Measurements from ENCODE around the gene EBPL.
A peak's percentile ranks its signal among the peaks of the same experiment; 100 is the strongest.
"Not testable (repeated sequence)": the region's sequence is repeated elsewhere in the genome, so short reads cannot be mapped to it uniquely, and the experiment has no call there.

Gene EBPL

DNA sequence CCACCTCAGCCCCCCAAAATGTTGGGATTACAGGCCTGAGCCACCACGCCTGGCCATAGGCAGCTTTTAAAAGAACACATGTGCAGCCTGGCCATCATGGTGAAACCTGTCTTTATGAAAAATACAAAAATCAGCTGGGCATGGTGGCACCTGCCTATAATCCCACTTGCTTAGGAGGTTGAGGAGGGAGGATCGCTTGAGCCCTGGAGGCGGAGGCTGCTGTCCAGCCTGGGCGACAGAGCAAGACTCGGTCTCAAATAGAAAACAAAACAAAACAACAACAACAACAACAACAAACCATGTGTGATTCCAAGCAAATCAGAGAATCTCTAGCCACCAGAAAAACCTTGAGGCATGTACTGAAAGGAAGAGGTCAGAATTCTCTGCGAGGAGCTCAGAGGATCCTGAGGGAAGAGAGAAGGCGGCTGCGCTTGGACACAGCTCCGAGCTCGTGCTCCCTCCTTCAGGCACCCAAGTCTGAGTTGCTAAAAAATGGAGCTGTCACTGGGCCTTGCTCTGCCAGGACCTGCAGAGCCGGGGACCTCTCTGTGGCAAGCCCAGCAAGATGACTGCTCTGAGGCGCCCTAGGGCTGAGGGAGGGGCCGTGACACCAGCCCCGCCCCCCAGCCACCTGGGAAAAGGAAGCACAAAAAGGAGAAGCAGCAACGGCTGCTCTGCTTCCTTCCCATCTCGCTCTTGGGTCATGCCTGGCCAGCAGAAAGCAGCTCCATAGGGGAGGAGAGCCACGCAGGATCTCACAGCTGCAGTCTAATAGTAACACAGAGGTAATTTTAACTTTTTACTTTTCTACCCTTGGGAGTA, 63.2 kb downstream of the EBPL start, which contains the start of gene ARL11:
Gene ARL11 (plus strand): TSS at position 677 of the 822 bp plus-strand sequence. CDS start 1,941 bp downstream, outside the sequence.
- FAIRE-seq (peak; percentile 35), DNase-seq (ENCODE audit: insufficient read length, low spot score) (peak; percentile 76)
- TF ChIP-seq SPI1 (IDR thresholded peaks at IDR 0.05; ENCODE audit: low read depth, low read length), result peak; percentile 59; the same call in 1 of the 2 replicates
- no peak for TF ChIP-seq POU2F2 (IDR thresholded peaks at IDR 0.05; ENCODE audit: low read depth, low read length)
- TF ChIP-seq TAF1 (IDR thresholded peaks at IDR 0.05; ENCODE audit: low read depth, low read length), result peak; percentile 59; the same call in 1 of the 2 replicates
- no peak for TF ChIP-seq PAX5 (IDR thresholded peaks at IDR 0.05; ENCODE audit: insufficient read depth, low read length, severe bottlenecking)
- peak; percentile 75 for TF ChIP-seq POLR2A (IDR thresholded peaks at IDR 0.05; ENCODE audit: low read depth, low read length)
- peak; percentile 56; the same call in 1 of the 2 replicates for TF ChIP-seq POLR2AphosphoS5 (IDR thresholded peaks at IDR 0.05; ENCODE audit: low read depth, low read length)

DNA sequence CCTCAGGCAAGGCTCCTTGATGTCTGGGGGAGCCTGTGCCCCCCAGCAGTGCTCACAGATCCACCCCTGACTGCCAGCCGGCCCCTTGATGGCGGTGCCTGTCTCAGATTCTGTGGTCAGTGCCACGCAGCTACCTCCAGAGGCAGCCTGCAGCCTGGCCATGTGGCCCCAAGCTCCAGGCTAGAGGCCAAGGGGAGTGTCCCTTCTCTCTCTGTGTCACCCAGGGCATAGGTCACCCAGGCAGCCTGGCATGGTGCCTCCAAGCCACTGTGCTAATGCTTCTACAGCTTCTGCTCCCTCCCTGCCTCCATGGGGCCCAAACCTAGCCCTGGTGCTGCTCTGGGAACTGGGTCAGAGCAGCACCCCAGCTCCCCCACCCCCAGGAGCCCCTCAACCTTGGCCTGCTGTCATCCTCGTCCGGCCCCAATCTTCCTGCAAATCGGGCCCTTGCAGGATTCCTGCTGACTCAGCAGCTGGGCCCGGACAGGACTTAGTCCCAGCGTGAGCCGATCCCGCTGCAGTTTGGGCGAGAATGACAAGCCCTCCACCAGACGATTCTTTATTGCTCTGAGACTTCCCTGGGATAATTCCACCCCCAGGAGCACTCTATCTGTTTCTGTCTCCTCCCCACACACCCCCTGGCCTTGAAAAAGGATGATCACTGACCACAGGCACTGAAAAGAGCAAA, 65.8 kb downstream of the EBPL start:
- TF ChIP-seq TAF1 (IDR thresholded peaks at IDR 0.05; ENCODE audit: low read depth, low read length), result no peak
- no peak for TF ChIP-seq POLR2A (IDR thresholded peaks at IDR 0.05; ENCODE audit: low read depth, low read length)
- no peak for TF ChIP-seq PAX5 (IDR thresholded peaks at IDR 0.05; ENCODE audit: insufficient read depth, low read length, severe bottlenecking)
- TF ChIP-seq SPI1 (IDR thresholded peaks at IDR 0.05; ENCODE audit: low read depth, low read length), result no peak
- TF ChIP-seq POLR2AphosphoS5 (IDR thresholded peaks at IDR 0.05; ENCODE audit: low read depth, low read length), result no peak
- TF ChIP-seq POU2F2 (IDR thresholded peaks at IDR 0.05; ENCODE audit: low read depth, low read length), result no peak
- FAIRE-seq (no peak), DNase-seq (ENCODE audit: insufficient read length, low spot score) (no peak)

- no peak for FAIRE-seq
- no peak for DNase-seq (ENCODE audit: insufficient read length, low spot score)
- TF ChIP-seq SPI1 (IDR thresholded peaks at IDR 0.05; ENCODE audit: low read depth, low read length), result no peak
- no peak for TF ChIP-seq POLR2AphosphoS5 (IDR thresholded peaks at IDR 0.05; ENCODE audit: low read depth, low read length)
- no peak for TF ChIP-seq POU2F2 (IDR thresholded peaks at IDR 0.05; ENCODE audit: low read depth, low read length)
- TF ChIP-seq PAX5 (IDR thresholded peaks at IDR 0.05; ENCODE audit: insufficient read depth, low read length, severe bottlenecking), result no peak
- no peak for TF ChIP-seq POLR2A (IDR thresholded peaks at IDR 0.05; ENCODE audit: low read depth, low read length)
- TF ChIP-seq TAF1 (IDR thresholded peaks at IDR 0.05; ENCODE audit: low read depth, low read length), result no peak
Measured at GRCh38 chr13:49624229-49624628, 67.1 kb downstream of the EBPL start.

- FAIRE-seq (no peak), DNase-seq (ENCODE audit: insufficient read length, low spot score) (no peak)
- TF ChIP-seq SPI1 (IDR thresholded peaks at IDR 0.05; ENCODE audit: low read depth, low read length) (no peak), TAF1 (IDR thresholded peaks at IDR 0.05; ENCODE audit: low read depth, low read length) (no peak), POU2F2 (IDR thresholded peaks at IDR 0.05; ENCODE audit: low read depth, low read length) (no peak), PAX5 (IDR thresholded peaks at IDR 0.05; ENCODE audit: insufficient read depth, low read length, severe bottlenecking) (no peak), POLR2A (IDR thresholded peaks at IDR 0.05; ENCODE audit: low read depth, low read length) (no peak), POLR2AphosphoS5 (IDR thresholded peaks at IDR 0.05; ENCODE audit: low read depth, low read length) (no peak)
Measured at GRCh38 chr13:49622174-49622946, 68.9 kb downstream of the EBPL start.

GRCh38 chr13:49620170-49620621, 71.1 kb downstream of the EBPL start:
- TF ChIP-seq PAX5 (IDR thresholded peaks at IDR 0.05; ENCODE audit: insufficient read depth, low read length, severe bottlenecking) (no peak), TAF1 (IDR thresholded peaks at IDR 0.05; ENCODE audit: low read depth, low read length) (no peak), POLR2AphosphoS5 (IDR thresholded peaks at IDR 0.05; ENCODE audit: low read depth, low read length) (no peak), POU2F2 (IDR thresholded peaks at IDR 0.05; ENCODE audit: low read depth, low read length) (no peak), SPI1 (IDR thresholded peaks at IDR 0.05; ENCODE audit: low read depth, low read length) (no peak), POLR2A (IDR thresholded peaks at IDR 0.05; ENCODE audit: low read depth, low read length) (no peak)
- FAIRE-seq (no peak), DNase-seq (ENCODE audit: insufficient read length, low spot score) (no peak)

GRCh38 chr13:49616676-49617065, 74.6 kb downstream of the EBPL start:
- no peak for TF ChIP-seq TAF1 (IDR thresholded peaks at IDR 0.05; ENCODE audit: low read depth, low read length)
- no peak for TF ChIP-seq POU2F2 (IDR thresholded peaks at IDR 0.05; ENCODE audit: low read depth, low read length)
- TF ChIP-seq POLR2AphosphoS5 (IDR thresholded peaks at IDR 0.05; ENCODE audit: low read depth, low read length), result no peak
- no peak for TF ChIP-seq PAX5 (IDR thresholded peaks at IDR 0.05; ENCODE audit: insufficient read depth, low read length, severe bottlenecking)
- no peak for TF ChIP-seq SPI1 (IDR thresholded peaks at IDR 0.05; ENCODE audit: low read depth, low read length)
- no peak for TF ChIP-seq POLR2A (IDR thresholded peaks at IDR 0.05; ENCODE audit: low read depth, low read length)
- DNase-seq (ENCODE audit: insufficient read length, low spot score) (no peak), FAIRE-seq (no peak)

DNA sequence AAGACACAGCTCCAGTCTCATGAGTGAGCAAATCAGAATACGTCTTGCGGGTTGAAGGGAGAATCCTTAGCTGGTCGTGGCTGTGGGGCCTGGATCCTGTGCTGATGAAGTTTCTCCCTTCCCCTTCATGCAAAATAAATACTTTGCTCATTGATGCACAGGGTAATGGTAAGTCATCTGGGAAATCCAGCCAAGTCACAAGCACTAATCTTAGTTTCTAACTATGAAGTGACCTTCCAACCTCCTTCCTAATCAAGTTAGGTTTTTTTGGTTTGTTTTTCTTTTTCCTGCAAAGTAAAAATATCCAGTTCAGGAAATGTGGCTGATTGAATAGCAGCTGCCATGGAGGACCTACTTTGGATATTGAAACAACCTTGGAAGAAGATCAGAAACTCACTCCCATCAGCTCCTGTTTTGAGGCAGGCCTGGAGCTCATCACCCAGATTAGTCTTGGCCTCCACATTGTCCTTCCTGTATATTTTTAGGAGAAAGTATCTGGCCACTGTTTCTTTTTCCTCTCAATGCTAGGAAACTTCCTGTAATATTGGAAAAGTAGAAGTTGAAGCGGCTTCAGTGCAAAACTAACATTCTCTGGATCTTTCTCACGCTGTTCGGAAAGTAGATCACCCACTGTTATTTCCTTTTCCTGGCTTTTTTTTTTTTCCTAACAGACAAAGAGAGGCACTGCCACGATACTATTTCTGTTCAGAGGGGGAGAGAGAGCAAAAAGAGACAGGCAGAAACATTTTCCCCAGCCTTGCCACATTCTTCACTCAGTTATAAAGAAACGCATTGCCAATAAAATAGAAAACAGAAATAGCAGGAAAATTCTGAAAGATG, 75.2 kb downstream of the EBPL start:
- DNase-seq (ENCODE audit: insufficient read length, low spot score) (no peak), FAIRE-seq (no peak)
- TF ChIP-seq POLR2AphosphoS5 (IDR thresholded peaks at IDR 0.05; ENCODE audit: low read depth, low read length) (no peak), POU2F2 (IDR thresholded peaks at IDR 0.05; ENCODE audit: low read depth, low read length) (no peak), PAX5 (IDR thresholded peaks at IDR 0.05; ENCODE audit: insufficient read depth, low read length, severe bottlenecking) (no peak), POLR2A (IDR thresholded peaks at IDR 0.05; ENCODE audit: low read depth, low read length) (no peak), TAF1 (IDR thresholded peaks at IDR 0.05; ENCODE audit: low read depth, low read length) (no peak), SPI1 (IDR thresholded peaks at IDR 0.05; ENCODE audit: low read depth, low read length) (no peak)

DNA sequence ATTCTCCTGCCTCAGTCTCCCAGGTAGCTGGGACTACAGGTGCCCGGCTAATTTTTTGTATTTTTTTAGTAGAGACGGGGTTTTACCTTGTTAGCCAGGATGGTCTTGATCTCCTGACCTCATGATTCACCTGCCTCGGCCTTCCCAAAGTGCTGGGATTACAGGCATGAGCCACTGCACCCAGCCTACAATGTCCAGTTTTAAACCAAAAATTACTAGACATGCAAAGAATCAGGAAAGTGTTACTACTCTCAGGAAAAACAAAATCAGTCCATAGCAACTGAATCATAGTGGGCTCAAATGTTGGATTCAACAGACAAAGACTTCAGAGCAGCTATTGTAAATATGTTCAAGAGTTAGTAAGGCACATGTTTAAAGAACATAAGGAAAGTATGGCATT, 79.2 kb downstream of the EBPL start:
- not testable (repeated sequence) for FAIRE-seq

More for the DNA sequence above, 79.2 kb downstream of the EBPL start:
- not testable (repeated sequence) for DNase-seq (ENCODE audit: insufficient read length, low spot score)

Data from GM12891 (cell line).